ENCODE measurements around the gene CNPY3. TPM values are rescaled to one million over a fixed set of nuclear protein-coding genes. Genes with fewer than 3 reads are reported as not detected.
A peak's percentile ranks its signal among the peaks of the same experiment; 100 is the strongest.

Gene CNPY3
- total and polyA plus RNA-seq, 7 experiments from 2014 or later: 58.6 to 134 (median 92.7) TPM

DNA sequence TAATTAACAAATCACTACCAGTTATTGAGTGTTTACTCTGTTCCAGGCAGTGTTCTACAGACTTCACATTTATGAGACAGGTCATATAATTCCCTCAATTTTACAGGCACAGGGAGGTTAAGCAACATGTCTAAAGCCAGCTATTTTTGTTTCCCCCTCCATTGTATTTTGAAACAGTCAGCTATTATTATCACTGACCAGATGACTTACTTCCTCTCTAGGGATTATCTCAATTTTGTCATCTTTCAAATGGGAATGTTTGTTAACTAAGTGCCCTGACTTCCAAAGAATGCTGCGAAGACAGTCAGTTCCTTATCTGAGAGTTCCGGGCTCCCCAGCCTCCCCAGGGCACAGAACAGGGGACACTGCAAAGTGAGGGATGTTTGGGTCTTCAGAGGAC is 5.6 kb upstream of the CNPY3 start:
- peaks cover 4 to 5% of the 10 kb centered on the region in 2 donors for H3K4me1 ChIP-seq (ENCODE audit: control insufficient read depth in 2 of 2, insufficient read depth in 2 of 2, low read length in 2 of 2)
- Mint-ChIP-seq H3K27me3 (peaks cover 0 to 4% (median 0%) of the 10 kb centered on the region in 5 donors), H3K9me3 (no peaks in the 10 kb centered on the region), H3K27ac (peak overlapping the region in 1 of 9 donors; percentile 28), H3K4me3 (no peak overlapping the region), H3K4me1 (peaks cover 4 to 8% (median 5%) of the 10 kb centered on the region in 7 donors), H3K36me3 (peaks cover 0 to 2% (median 0%) of the 10 kb centered on the region in 5 donors)
- H3K27me3 ChIP-seq (ENCODE audit: control insufficient read depth in 2 of 2, insufficient read depth in 2 of 2, low read length in 2 of 2): no peaks in the 10 kb centered on the region
- intact Hi-C loops (cut with micrococcal nuclease): no loop called here
- H3K9me3 ChIP-seq (ENCODE audit: control insufficient read depth in 2 of 3, low read length in 3 of 3): no peaks in the 10 kb centered on the region
- no peak overlapping the region for H3K27ac ChIP-seq (ENCODE audit: low read depth, low read length)
- POLR2A ChIA-PET: interaction anchor here (0.5 to 0.6 kb wide), 3 partner anchors 239 to 605 kb away, joined by 3 read pairs; no protein-coding TSS in a partner anchor
- H3K4me3 ChIP-seq (ENCODE audit: low read length): no peak overlapping the region
- no peak for ATAC-seq
- no peak for DNase-seq
- CTCF ChIA-PET: no interaction called here
- no peaks in the 10 kb centered on the region for H3K36me3 ChIP-seq (ENCODE audit: control insufficient read depth in 2 of 3, insufficient read depth in 3 of 3, low read length in 3 of 3)

DNA sequence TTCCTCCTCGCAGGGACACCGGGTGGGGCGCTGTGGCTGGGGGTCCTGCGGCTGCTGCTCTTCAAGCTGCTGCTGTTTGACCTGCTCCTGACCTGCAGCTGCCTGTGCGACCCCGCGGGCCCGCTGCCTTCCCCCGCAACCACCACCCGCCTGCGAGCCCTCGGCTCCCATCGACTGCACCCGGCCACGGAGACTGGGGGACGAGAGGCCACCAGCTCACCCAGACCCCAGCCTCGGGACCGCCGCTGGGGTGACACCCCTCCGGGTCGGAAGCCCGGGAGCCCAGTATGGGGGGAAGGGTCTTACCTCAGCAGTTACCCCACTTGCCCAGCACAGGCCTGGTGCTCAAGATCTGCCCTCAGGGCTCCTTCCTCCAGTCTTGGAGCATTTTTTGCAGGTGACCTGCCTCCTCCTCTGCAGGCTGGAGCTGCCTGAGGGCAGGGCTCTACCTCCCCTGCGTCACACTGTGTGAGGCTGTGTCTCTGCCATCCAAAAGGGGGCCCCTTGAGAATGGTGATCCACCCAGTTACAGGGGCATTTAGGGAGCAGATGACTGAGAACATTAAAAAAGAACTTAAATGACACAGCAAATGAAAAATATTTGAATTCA is 3.9 kb upstream of the CNPY3 start:
- Mint-ChIP-seq H3K27ac (peak overlapping the region in 6 of 9 donors; percentile 45 to 99 (median 62)), H3K9me3 (no peaks in the 10 kb centered on the region), H3K27me3 (peaks cover 0 to 4% (median 0%) of the 10 kb centered on the region in 5 donors), H3K36me3 (peaks cover 0 to 5% (median 2%) of the 10 kb centered on the region in 5 donors), H3K4me1 (peaks cover 9 to 17% (median 13%) of the 10 kb centered on the region in 7 donors), H3K4me3 (no peak overlapping the region)
- intact Hi-C loops (cut with micrococcal nuclease): loop anchor here in 1 of 2 donors (5.0 kb wide), 3 partner anchors 33 to 502 kb away; partner anchors contain the start of gene ABCC10
- H3K27ac ChIP-seq (ENCODE audit: low read depth, low read length): no peak overlapping the region
- ChIA-PET POLR2A (interaction anchor here (0.6 kb wide), 1 partner anchor 115 kb away, joined by 3 read pairs; no protein-coding TSS in a partner anchor), CTCF (no interaction called here)
- no peaks in the 10 kb centered on the region for H3K27me3 ChIP-seq (ENCODE audit: control insufficient read depth in 2 of 2, insufficient read depth in 2 of 2, low read length in 2 of 2)
- H3K4me3 ChIP-seq (ENCODE audit: low read length): no peak overlapping the region
- H3K36me3 ChIP-seq (ENCODE audit: control insufficient read depth in 2 of 3, insufficient read depth in 3 of 3, low read length in 3 of 3): no peaks in the 10 kb centered on the region
- no peaks in the 10 kb centered on the region for H3K9me3 ChIP-seq (ENCODE audit: control insufficient read depth in 2 of 3, low read length in 3 of 3)
- peaks cover 5 to 8% of the 10 kb centered on the region in 2 donors for H3K4me1 ChIP-seq (ENCODE audit: control insufficient read depth in 2 of 2, insufficient read depth in 2 of 2, low read length in 2 of 2)
- ATAC-seq: no peak
- no peak for DNase-seq

DNA sequence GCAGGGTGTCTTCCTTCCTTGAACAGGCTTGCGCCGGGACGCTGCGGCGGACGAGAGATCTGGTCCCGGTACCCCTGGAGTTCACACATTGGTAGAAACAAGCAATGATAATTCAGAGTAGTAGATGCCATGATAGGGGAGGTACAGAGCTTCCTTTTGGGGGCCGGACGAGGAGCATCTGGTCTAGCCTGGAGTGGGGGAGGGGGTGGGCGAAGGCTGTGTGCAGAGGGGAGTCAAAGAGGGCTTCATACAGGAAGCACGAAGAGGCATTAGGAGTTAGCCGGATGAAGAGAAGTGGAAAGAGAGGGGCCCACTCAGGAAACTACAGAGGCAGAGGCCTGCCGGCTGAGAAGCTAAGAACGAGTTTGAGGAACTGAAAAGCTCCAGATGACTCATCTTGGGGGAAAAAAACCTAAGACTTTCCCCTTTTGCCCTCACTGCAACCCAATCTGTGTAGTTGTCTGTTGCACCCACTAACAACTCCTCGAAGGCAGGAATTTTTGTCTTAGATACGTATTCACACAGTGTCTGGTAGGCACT is 611 bp downstream of the CNPY3 start:
- peak overlapping the region; percentile 80 for H3K4me3 ChIP-seq (ENCODE audit: low read length)
- ChIA-PET CTCF (interaction anchor here (0.6 to 1.5 kb wide), 6 partner anchors 28 to 214 kb away, joined by 3 to 7 read pairs (median 4); partner anchors contain the start of genes CUL7 and PEX6), POLR2A (interaction anchor here (0.6 to 4.4 kb wide), 48 partner anchors 9 to 1316 kb away, joined by 3 to 94 read pairs (median 6); partner anchors contain the start of genes ABCC10, CUL7, KLC4 and KLHDC3)
- no peaks in the 10 kb centered on the region for H3K9me3 ChIP-seq (ENCODE audit: control insufficient read depth in 2 of 3, low read length in 3 of 3)
- ATAC-seq (peak; percentile 34), DNase-seq (peak in 3 of 9 donors; percentile 39 to 78 (median 55))
- H3K27ac ChIP-seq (ENCODE audit: low read depth, low read length): peak overlapping the region; percentile 95
- H3K4me3 Mint-ChIP-seq: peak overlapping the region; percentile 86 to 99 (median 98)
- H3K36me3 ChIP-seq (ENCODE audit: control insufficient read depth in 2 of 3, insufficient read depth in 3 of 3, low read length in 3 of 3): peaks cover 0 to 10% (median 0%) of the 10 kb centered on the region in 3 experiments
- H3K4me1 ChIP-seq (ENCODE audit: control insufficient read depth in 2 of 2, insufficient read depth in 2 of 2, low read length in 2 of 2): peaks cover 33% of the 10 kb centered on the region in 2 donors
- H3K4me1 Mint-ChIP-seq: peaks cover 34 to 58% (median 45%) of the 10 kb centered on the region in 7 donors
- intact Hi-C loops (cut with micrococcal nuclease): loop anchor here (1.0 to 5.0 kb wide), 27 partner anchors 29 to 1143 kb away; partner anchors contain the start of genes ABCC10 (in 2 of the 2), CUL7 (in 2 of the 2), KLC4 (in 2 of the 2) and MRPL2 (in 2 of the 2)
- H3K27ac Mint-ChIP-seq: peak overlapping the region; percentile 96 to 100 (median 99)
- H3K27me3 Mint-ChIP-seq: no peaks in the 10 kb centered on the region
- no peaks in the 10 kb centered on the region for H3K27me3 ChIP-seq (ENCODE audit: control insufficient read depth in 2 of 2, insufficient read depth in 2 of 2, low read length in 2 of 2)
- no peaks in the 10 kb centered on the region for H3K9me3 Mint-ChIP-seq
- peaks cover 0 to 21% (median 12%) of the 10 kb centered on the region in 5 donors for H3K36me3 Mint-ChIP-seq

DNA sequence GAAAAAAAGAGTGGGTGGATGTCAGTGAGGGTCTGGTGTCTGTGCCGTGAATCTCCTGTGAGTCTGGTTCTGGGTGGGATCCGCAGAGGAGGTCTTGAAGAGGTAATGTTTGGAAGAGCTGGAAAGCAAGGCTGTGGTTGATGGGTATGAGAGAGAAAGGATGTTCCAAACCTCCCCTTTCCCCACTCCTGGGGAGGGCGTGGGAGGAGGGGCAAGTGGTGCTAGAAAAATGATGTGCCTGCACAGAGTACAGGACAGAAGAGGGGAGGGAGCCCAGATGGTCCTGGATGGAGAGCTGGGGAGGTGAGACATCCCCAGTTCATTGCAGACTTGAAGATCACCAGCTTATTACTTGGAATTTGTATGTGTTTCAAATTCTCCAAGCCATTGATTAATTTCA is 3.1 kb downstream of the CNPY3 start:
- H3K27me3 Mint-ChIP-seq: no peaks in the 10 kb centered on the region
- ATAC-seq: no peak
- H3K27me3 ChIP-seq (ENCODE audit: control insufficient read depth in 2 of 2, insufficient read depth in 2 of 2, low read length in 2 of 2): no peaks in the 10 kb centered on the region
- no peak overlapping the region for H3K4me3 ChIP-seq (ENCODE audit: low read length)
- peak overlapping the region; percentile 58 for H3K27ac ChIP-seq (ENCODE audit: low read depth, low read length)
- peaks cover 0 to 28% (median 17%) of the 10 kb centered on the region in 5 donors for H3K36me3 Mint-ChIP-seq
- H3K4me1 ChIP-seq (ENCODE audit: control insufficient read depth in 2 of 2, insufficient read depth in 2 of 2, low read length in 2 of 2): peaks cover 33% of the 10 kb centered on the region in 2 donors
- intact Hi-C loops (cut with micrococcal nuclease): no loop called here
- H3K4me1 Mint-ChIP-seq: peaks cover 37 to 75% (median 60%) of the 10 kb centered on the region in 7 donors
- H3K9me3 ChIP-seq (ENCODE audit: control insufficient read depth in 2 of 3, low read length in 3 of 3): no peaks in the 10 kb centered on the region
- no peak for DNase-seq
- peaks cover 4 to 35% (median 7%) of the 10 kb centered on the region in 3 experiments for H3K36me3 ChIP-seq (ENCODE audit: control insufficient read depth in 2 of 3, insufficient read depth in 3 of 3, low read length in 3 of 3)
- peak overlapping the region in 8 of 9 donors; percentile 37 to 100 (median 92) for H3K27ac Mint-ChIP-seq
- ChIA-PET CTCF (interaction anchor here (1.0 kb wide), 1 partner anchor 211 kb away, joined by 3 read pairs; no protein-coding TSS in a partner anchor), POLR2A (interaction anchor here (2.1 kb wide), 1 partner anchor 46 kb away, joined by 9 read pairs; the partner anchor contains the start of gene PEX6)
- H3K4me3 Mint-ChIP-seq: peak overlapping the region; percentile 33 to 94 (median 64)
- H3K9me3 Mint-ChIP-seq: no peaks in the 10 kb centered on the region

DNA sequence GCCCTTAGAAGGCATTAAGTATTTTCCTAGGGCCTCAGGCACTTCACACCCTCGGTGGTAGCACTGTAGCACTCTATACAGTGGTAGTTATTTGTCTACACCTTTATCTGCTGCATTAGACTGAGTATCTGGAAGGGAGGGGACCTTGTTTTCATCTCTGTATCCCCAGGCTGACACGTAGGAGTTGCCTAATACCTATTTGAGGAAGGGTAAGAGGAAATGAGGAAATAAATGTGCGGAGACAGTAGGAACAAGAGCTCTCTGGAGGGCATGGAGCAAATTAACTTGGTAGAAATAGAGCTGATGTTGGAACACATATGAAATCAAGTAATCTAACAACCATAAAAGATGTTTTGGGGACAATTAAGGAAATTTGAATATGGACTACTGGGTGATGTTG is 3.9 kb downstream of the CNPY3 start:
- H3K9me3 Mint-ChIP-seq: no peaks in the 10 kb centered on the region
- peaks cover 5 to 31% (median 21%) of the 10 kb centered on the region in 5 donors for H3K36me3 Mint-ChIP-seq

DNA sequence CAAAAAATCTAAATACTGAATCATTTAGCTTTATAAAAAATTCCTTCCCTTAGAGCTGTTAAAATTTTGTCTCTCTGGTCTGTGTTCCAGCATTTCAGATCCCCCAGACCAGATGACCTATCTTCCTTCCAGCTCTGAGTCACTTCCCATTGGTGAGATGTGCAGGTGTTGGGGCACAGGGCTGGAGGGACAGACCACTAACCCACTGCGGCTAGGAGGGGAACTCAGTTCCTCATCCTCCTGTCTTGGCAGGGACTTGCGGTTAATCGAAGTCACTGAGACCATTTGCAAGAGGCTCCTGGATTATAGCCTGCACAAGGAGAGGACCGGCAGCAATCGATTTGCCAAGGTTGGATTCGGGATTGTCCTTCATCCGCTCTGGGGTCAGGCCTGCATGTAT is 6.0 kb downstream of the CNPY3 start:
- DNase-seq (no peak), ATAC-seq (no peak)
- Histone ChIP-seq H3K27me3 (ENCODE audit: control insufficient read depth in 2 of 2, insufficient read depth in 2 of 2, low read length in 2 of 2) (no peaks in the 10 kb centered on the region), H3K27ac (ENCODE audit: low read depth, low read length) (peak overlapping the region; percentile 34), H3K9me3 (ENCODE audit: control insufficient read depth in 2 of 3, low read length in 3 of 3) (no peaks in the 10 kb centered on the region), H3K4me3 (ENCODE audit: low read length) (no peak overlapping the region), H3K4me1 (ENCODE audit: control insufficient read depth in 2 of 2, insufficient read depth in 2 of 2, low read length in 2 of 2) (peaks cover 24 to 28% of the 10 kb centered on the region in 2 donors), H3K36me3 (ENCODE audit: control insufficient read depth in 2 of 3, insufficient read depth in 3 of 3, low read length in 3 of 3) (peaks cover 10 to 64% (median 17%) of the 10 kb centered on the region in 3 experiments)
- no peaks in the 10 kb centered on the region for H3K27me3 Mint-ChIP-seq
- H3K27ac Mint-ChIP-seq: peak overlapping the region in 5 of 9 donors; percentile 42 to 72 (median 51)
- CTCF ChIA-PET: interaction anchor here (1.5 kb wide), 1 partner anchor 78 kb away, joined by 3 read pairs; no protein-coding TSS in a partner anchor
- H3K4me3 Mint-ChIP-seq: no peak overlapping the region
- peaks cover 29 to 64% (median 55%) of the 10 kb centered on the region in 7 donors for H3K4me1 Mint-ChIP-seq
- peaks cover 11 to 34% (median 19%) of the 10 kb centered on the region in 5 donors for H3K36me3 Mint-ChIP-seq
- POLR2A ChIA-PET: interaction anchor here (2.2 kb wide), 1 partner anchor 48 kb away, joined by 5 read pairs; no protein-coding TSS in a partner anchor
- intact Hi-C loops (cut with micrococcal nuclease): no loop called here
- H3K9me3 Mint-ChIP-seq: no peaks in the 10 kb centered on the region

More for the DNA sequence above, 3.9 kb downstream of the CNPY3 start:
- no peak for DNase-seq
- POLR2A ChIA-PET: interaction anchor here (2.1 kb wide), 1 partner anchor 45 kb away, joined by 9 read pairs; the partner anchor contains the start of gene PEX6
- H3K27me3 ChIP-seq (ENCODE audit: control insufficient read depth in 2 of 2, insufficient read depth in 2 of 2, low read length in 2 of 2): no peaks in the 10 kb centered on the region
- peaks cover 32% of the 10 kb centered on the region in 2 donors for H3K4me1 ChIP-seq (ENCODE audit: control insufficient read depth in 2 of 2, insufficient read depth in 2 of 2, low read length in 2 of 2)
- H3K4me3 ChIP-seq (ENCODE audit: low read length): no peak overlapping the region
- Mint-ChIP-seq H3K4me1 (peaks cover 37 to 78% (median 64%) of the 10 kb centered on the region in 7 donors), H3K27me3 (no peaks in the 10 kb centered on the region), H3K4me3 (peak overlapping the region in 9 of 10 donors; percentile 33 to 94 (median 64)), H3K27ac (peak overlapping the region in 8 of 9 donors; percentile 3 to 99 (median 84))
- peaks cover 7 to 43% (median 12%) of the 10 kb centered on the region in 3 experiments for H3K36me3 ChIP-seq (ENCODE audit: control insufficient read depth in 2 of 3, insufficient read depth in 3 of 3, low read length in 3 of 3)
- H3K9me3 ChIP-seq (ENCODE audit: control insufficient read depth in 2 of 3, low read length in 3 of 3): no peaks in the 10 kb centered on the region
- intact Hi-C loops (cut with micrococcal nuclease): no loop called here
- CTCF ChIA-PET: interaction anchor here (0.6 to 1.0 kb wide), 2 partner anchors 106 to 210 kb away, joined by 3 read pairs; no protein-coding TSS in a partner anchor
- no peak for ATAC-seq
- peak overlapping the region; percentile 58 for H3K27ac ChIP-seq (ENCODE audit: low read depth, low read length)
